DMS53 treated with DMSO at 0.1 percent for 48 hours (cell line): ENCODE measurements around the gene DBNL.

Experiments
- DNase-seq: peaks from one replicate; lab custom pipeline; 2025; ENCODE audit not compliant: unreplicated experiment; lab: John Stamatoyannopoulos, UW

The DBNL gene

GRCh38 chr7:44076101-44076895, 31.8 kb downstream of the DBNL start:
- DNase-seq, result no peak

DNA sequence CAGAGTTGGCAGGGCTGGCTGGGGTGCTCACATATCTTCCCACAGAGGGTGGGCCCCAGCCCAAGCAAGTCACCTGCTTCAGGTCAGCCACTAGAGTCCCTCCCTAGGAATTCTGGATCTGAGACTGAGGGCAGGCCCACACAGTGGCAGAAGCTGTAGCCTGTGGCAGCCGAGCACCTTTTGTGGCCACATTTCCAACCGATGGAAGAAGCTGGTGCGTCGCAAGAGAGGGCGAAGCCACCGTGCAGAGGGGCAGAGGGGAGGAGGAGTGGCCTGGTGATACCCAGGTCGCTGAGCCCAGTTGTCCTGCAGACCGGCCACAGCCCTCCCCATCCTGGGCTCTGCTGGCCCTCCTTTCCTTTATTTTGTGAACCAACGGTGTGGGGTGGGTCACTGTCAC, 32.6 kb downstream of the DBNL start:
- DNase-seq, result no peak

- DNase-seq, result no peak
Observed at GRCh38 chr7:44077681-44078091, 33.2 kb downstream of the DBNL start.

DNA sequence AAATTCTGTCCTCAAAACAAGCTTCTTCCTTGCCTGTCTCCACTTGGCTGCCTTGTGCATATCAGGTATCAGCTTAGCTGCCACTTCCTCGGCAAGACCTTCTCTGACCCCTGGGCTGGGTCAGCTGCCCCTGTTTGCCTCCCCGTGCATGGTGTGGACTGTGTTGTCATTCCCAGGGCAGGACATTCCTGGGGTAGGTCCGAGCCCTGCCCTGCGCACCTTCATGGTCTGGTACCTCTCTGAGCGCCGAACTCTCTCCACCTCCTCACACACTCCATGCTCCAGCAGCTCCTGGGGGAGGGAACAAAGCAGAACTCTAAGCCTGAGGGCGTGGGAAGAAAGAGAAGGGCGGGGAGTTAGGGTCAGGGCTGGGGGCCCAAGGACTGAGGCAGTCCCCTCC, 34.0 kb downstream of the DBNL start:
- no peak for DNase-seq

GRCh38 chr7:44079331-44080021, 35.0 kb downstream of the DBNL start:
- no peak for DNase-seq

- DNase-seq, result no peak
Observed at GRCh38 chr7:44080118-44080517, 35.6 kb downstream of the DBNL start.

GRCh38 chr7:44080686-44081265, 36.3 kb downstream of the DBNL start:
- no peak for DNase-seq

GRCh38 chr7:44081266-44081748, 36.8 kb downstream of the DBNL start:
- no peak for DNase-seq

DNA sequence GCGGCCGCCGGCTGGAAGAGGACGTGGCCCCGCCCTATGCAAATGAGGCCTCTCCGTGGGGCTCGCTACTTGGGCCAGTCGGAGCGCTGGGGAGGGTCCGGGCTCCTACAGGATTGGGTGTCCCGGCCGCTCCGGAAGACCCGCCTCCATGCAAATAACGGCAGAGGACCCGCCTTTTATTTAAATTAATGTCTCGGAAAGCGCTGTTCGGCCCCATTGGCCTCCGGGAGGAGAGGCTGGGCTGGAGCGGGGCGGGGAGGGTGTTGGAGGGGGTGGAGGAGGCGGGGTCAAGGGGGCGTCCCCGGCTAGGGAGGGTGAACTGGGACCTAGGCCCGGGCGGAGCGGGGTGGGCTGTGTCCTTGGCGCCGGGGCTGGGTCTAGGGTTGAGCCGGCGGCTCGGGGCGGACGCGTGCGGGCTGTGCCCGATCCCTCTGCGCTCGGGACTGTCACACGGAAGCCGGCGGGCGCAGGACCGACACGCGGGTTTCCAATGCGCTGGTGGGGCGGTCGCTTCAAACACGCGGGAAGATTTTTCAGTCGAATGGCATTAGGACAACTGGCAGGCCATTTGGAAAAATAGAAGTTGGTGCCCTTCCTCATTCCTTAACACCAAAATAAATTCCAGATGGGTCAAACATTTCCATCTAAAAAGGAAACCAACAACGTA, 38.2 kb downstream of the DBNL start:
- peak; percentile 96 for DNase-seq

DNA sequence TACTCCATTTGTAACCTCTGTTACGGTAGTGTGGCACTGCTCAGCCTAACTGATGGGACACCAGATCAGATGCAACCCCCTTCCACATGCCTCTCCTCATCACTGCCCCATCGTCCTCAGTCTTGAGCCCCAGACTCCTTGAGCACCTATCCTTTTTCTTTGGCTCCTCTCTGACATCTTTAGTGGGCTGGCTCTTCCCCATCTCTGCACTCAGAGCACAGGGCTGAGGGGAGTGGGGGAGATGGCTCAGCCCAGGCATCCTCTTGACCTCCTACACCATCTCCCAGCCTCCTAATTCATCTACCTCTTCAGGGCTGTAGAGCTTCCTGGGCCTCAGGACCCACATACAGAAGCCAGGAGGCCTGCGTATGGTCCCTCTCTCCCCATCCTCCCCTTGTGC, 39.3 kb downstream of the DBNL start:
- no peak for DNase-seq

DNA sequence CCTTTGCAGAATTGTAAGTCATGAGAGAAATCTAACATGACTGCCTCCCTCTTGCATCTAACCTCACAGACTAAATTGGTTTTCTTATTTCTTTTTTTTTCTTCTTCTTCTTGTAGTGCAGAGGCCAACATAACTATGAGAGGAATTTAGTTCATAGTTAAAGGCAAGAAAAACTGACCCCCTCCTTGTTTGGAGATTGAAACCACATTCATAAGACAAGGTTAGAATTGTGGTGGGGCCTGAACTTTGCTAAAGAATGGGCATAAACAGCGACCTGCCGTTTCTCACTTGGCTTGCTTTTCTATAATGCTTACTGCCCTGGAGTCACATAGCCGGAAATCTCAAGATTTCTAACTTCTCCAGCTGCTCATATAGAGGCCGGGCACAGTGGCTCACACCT, 40.2 kb downstream of the DBNL start:
- no peak for DNase-seq

DNA sequence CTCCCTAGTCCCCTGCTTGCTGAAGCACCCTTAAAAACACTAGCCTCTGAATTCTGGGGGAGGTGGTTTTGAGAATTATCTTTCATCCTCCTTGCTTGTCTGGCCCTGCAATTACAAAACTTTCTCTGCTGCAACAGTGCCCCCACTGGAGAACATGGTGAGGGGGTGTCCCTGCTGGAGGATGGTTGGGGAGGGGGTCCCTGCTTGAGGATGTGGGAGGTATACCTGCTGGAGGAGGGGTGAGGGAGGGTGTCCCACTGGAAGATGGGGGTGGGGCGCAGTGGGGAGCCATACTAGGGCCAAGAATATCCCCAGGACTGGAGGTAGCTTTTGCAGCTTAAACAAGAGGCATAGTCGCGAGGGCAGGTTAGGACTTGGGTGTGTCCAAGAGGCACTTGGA, 41.0 kb downstream of the DBNL start:
- no peak for DNase-seq

- no peak for DNase-seq
Observed at GRCh38 chr7:44086627-44087026, 42.1 kb downstream of the DBNL start.

GRCh38 chr7:44087911-44088838, 43.7 kb downstream of the DBNL start:
- no peak for DNase-seq

- DNase-seq, result no peak
Observed at GRCh38 chr7:44093102-44093641, 48.7 kb downstream of the DBNL start.

- DNase-seq, result no peak
Observed at GRCh38 chr7:44094365-44094764, 49.9 kb downstream of the DBNL start.

GRCh38 chr7:44094883-44095592, 50.5 kb downstream of the DBNL start:
- DNase-seq, result no peak

GRCh38 chr7:44095781-44096180, 51.3 kb downstream of the DBNL start:
- DNase-seq, result no peak

- DNase-seq, result no peak
Observed at GRCh38 chr7:44096326-44096881, 51.9 kb downstream of the DBNL start.
